Natural killer cell (primary cell): ENCODE results near the gene MRPL2. TPM values are rescaled to one million over a fixed set of nuclear protein-coding genes. Genes with fewer than 3 reads are reported as not detected.

Source experiments
- ATAC-seq, 3 donors: fragments of 150-1000 bp in 2 of 3; fragments of 200-7000 bp in 1 of 3; cut with Tn5 transposase; 1 replicate in 1 of 3; 2 replicates in 2 of 3; pipeline ENCODE4 v1.10.0; 2021; ENCODE audit warnings: mild to moderate bottlenecking in 2 of 3, moderate library complexity in 2 of 3
- DNase-seq, 2 donors: peaks; one replicate each; pipeline versions ENCODE4 v3.0.0 to v3.0.0-alpha.2; 2013 to 2021; ENCODE audit warnings: mixed read lengths in 1 of 2
- H3K27ac ChIP-seq: one replicate; pipeline ENCODE4 v1.5.1; 2013; ENCODE audit warnings: mild to moderate bottlenecking, low read length
- H3K27me3 ChIP-seq: one replicate; pipeline ENCODE4 v1.6.1; 2013; ENCODE audit warnings: low read length; ENCODE audit not compliant: control insufficient read depth, insufficient read depth
- H3K36me3 ChIP-seq: one replicate; pipeline ENCODE4 v1.6.1; 2013; ENCODE audit warnings: low read length; ENCODE audit not compliant: control insufficient read depth, insufficient read depth
- H3K4me1 ChIP-seq: one replicate; pipeline ENCODE4 v1.6.1; 2013; ENCODE audit warnings: low read length; ENCODE audit not compliant: control insufficient read depth, insufficient read depth
- H3K4me3 ChIP-seq: one replicate; pipeline ENCODE4 v1.5.1; 2013; ENCODE audit warnings: low read length
- H3K9me3 ChIP-seq: one replicate; pipeline ENCODE4 v1.6.1; 2013; ENCODE audit warnings: low read length; ENCODE audit not compliant: control insufficient read depth, insufficient read depth
- H3K27ac Mint-ChIP-seq, 2 donors: one replicate each; pipeline ENCODE4 v1.8.0; 2022; ENCODE audit warnings: mild to moderate bottlenecking in 2 of 2, mixed read lengths in 2 of 2, moderate library complexity in 1 of 2
- H3K27me3 Mint-ChIP-seq, 2 donors: one replicate each; pipeline ENCODE4 v1.8.0; 2022; ENCODE audit warnings: low read depth in 2 of 2, mixed read lengths in 2 of 2
- H3K36me3 Mint-ChIP-seq: one replicate; pipeline ENCODE4 v1.8.0; 2022; ENCODE audit warnings: mixed read lengths
- H3K4me1 Mint-ChIP-seq, 2 donors: one replicate each; pipeline ENCODE4 v1.8.0; 2022; ENCODE audit warnings: mixed read lengths in 2 of 2
- H3K4me3 Mint-ChIP-seq: one replicate; pipeline ENCODE4 v1.8.0; 2022; ENCODE audit warnings: mild to moderate bottlenecking, moderate library complexity, mixed read lengths
- H3K9me3 Mint-ChIP-seq, 2 donors: one replicate each; pipeline ENCODE4 v1.8.0; 2022; ENCODE audit warnings: mixed read lengths in 2 of 2
- WGBS: methylation state at CpG from one replicate; pipeline ENCODE4 v1.1.7; 2013; ENCODE audit warnings: missing lambda C conversion rate; ENCODE audit not compliant: insufficient coverage; 5-methylcytosine and 5-hydroxymethylcytosine counted together
- intact Hi-C: fragments of 100-400 bp; cut with micrococcal nuclease; formaldehyde crosslinking; loops from one replicate; pipeline ENCODE4 v1.14.2; 2022
- total RNA-seq, 4 donors: library from RNA; stranded (reverse); fragments of 120-200 nt in 1 of 4; gene quantifications; one replicate each; pipeline versions ENCODE4 v1.2.3 to v1.2.4, GENCODE V29; 2013 to 2022
- TF ChIP-seq, protein P1 (sequence below): fragments of 200-600 bp; IDR thresholded peaks from one replicate; pipeline ENCODE4 v1.8.0; 2022; ENCODE audit warnings: antibody characterized with exemption

Gene MRPL2
- total RNA-seq, 3 donors from 2014 or later (not counting 1 experiment from before 2014, with no cell fraction given): 33.4 to 38.4 (median 33.9) TPM

DNA sequence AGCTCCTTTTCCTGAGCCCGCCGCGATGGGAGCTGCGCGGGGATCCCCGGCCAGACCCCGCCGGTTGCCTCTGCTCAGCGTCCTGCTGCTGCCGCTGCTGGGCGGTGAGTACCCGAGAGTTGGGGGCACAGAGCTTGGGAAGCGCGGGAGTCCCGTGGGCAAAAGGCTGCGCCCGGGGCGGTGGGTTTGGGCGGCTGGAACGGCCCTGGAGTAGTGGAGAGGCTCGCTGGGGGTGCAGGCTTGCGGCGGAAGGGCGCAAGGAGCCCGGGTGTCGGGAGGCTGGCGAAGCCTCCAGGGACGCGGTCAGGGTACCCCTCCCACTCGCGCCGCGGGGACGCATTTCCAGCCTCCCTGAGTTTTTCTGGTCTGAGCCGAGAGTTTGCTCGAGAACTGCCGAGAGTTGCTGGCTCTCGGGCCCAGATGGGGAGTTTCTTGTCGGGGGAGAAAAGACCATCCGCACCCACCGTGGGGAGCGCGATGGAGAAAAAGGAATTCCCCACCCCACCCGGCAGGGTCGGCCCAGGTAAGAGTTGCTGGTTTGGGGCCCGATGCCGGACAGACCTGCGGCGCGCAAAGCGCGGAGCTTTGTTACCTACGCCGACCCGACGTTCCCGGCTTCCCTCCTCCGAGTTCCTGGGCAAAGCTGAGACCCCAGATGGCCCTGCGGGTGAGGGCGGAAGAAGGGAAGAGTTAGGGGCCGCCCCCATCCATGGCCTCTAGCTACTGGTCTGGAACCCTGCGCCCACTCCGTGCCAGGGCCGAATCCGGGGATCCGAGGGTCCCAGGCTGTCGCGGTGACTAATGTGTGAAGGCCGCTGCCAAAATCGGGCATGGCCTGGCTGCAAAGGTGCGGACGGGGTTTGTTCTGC, 17.5 kb upstream of the MRPL2 start:
- TF ChIP-seq, protein P1, sequence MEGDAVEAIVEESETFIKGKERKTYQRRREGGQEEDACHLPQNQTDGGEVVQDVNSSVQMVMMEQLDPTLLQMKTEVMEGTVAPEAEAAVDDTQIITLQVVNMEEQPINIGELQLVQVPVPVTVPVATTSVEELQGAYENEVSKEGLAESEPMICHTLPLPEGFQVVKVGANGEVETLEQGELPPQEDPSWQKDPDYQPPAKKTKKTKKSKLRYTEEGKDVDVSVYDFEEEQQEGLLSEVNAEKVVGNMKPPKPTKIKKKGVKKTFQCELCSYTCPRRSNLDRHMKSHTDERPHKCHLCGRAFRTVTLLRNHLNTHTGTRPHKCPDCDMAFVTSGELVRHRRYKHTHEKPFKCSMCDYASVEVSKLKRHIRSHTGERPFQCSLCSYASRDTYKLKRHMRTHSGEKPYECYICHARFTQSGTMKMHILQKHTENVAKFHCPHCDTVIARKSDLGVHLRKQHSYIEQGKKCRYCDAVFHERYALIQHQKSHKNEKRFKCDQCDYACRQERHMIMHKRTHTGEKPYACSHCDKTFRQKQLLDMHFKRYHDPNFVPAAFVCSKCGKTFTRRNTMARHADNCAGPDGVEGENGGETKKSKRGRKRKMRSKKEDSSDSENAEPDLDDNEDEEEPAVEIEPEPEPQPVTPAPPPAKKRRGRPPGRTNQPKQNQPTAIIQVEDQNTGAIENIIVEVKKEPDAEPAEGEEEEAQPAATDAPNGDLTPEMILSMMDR: no peak
- intact Hi-C loops: no loop called here
- Histone ChIP-seq H3K36me3 (peaks cover 6% of the 10 kb centered on the region), H3K4me1 (peaks cover 20% of the 10 kb centered on the region), H3K27ac (no peak overlapping the region), H3K9me3 (no peaks in the 10 kb centered on the region), H3K27me3 (peaks cover 10% of the 10 kb centered on the region), H3K4me3 (peak overlapping the region; percentile 40)
- Mint-ChIP-seq H3K27me3 (peaks cover 0 to 9% of the 10 kb centered on the region in 2 donors), H3K4me1 (no peaks in the 10 kb centered on the region), H3K27ac (no peak overlapping the region), H3K4me3 (peak overlapping the region; percentile 80), H3K9me3 (no peaks in the 10 kb centered on the region), H3K36me3 (peaks cover 11% of the 10 kb centered on the region)
- ATAC-seq: peak in 2 of 3 donors; percentile 27 to 36
- no peak for DNase-seq
- 1% methylated on average over 72 of the region's 72 CpGs for WGBS

DNA sequence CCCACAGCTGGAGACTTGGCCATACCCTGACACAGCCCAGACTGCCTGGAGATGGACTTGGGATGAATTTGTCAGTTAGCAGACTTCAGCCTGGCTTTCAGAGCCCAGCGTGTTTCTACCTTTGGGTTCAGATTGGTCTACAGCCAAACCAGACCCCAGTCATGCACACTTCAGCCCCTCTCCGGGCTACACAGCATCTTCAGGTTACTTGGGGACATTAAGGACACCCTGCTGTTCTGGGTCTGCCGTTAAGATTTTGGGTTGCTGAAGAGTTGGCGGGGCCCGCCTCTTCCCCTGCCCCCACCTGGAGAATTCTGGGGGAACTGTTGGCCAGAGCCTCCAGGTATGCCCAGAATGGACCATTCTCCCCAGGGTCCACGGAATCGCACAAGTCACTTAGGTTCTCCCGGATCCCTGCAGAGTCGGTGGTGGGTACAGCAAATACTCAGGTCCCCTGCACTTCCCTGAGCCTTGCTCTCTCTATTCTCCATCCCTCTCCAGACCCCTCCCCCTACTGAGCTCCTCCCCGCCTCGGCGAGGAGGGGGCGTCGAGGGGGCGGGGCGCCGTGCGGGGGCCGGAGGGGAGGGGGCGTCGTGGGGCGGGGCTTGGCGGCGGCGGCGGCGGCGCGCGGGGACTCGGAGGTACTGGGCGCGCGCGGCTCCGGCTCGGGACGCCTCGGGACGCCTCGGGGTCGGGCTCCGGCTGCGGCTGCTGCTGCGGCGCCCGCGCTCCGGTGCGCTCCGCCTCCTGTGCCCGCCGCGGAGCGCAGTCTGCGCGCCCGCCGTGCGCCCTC, 16.6 kb upstream of the MRPL2 start, which contains the start of gene PTK7:
Gene PTK7, plus strand, starts transcription at position 645 of the 794 bp plus-strand sequence. CDS start 175 bp downstream, outside the sequence.
- Histone ChIP-seq H3K27ac (no peak within 1 kb of the TSS), H3K27me3 (peaks cover 10% of the 10 kb centered on the region), H3K9me3 (no peaks in the 10 kb centered on the region), H3K36me3 (peaks cover 6% of the 10 kb centered on the region), H3K4me3 (peak within 1 kb of the TSS; percentile 40), H3K4me1 (peaks cover 20% of the 10 kb centered on the region)
- ATAC-seq (peak in 2 of 3 donors; percentile 64 to 73), DNase-seq (peak in 1 of 2 donors; percentile 55)
- H3K4me1 Mint-ChIP-seq: no peaks in the 10 kb centered on the region
- H3K27ac Mint-ChIP-seq: no peak within 1 kb of the TSS
- intact Hi-C loops: no loop called here
- peaks cover 11% of the 10 kb centered on the region for H3K36me3 Mint-ChIP-seq
- peaks cover 0 to 6% of the 10 kb centered on the region in 2 donors for H3K27me3 Mint-ChIP-seq
- H3K4me3 Mint-ChIP-seq: peak within 1 kb of the TSS; percentile 80
- WGBS: 5% methylated on average over 60 of the region's 60 CpGs
- H3K9me3 Mint-ChIP-seq: no peaks in the 10 kb centered on the region
- TF ChIP-seq, protein P1: no peak

DNA sequence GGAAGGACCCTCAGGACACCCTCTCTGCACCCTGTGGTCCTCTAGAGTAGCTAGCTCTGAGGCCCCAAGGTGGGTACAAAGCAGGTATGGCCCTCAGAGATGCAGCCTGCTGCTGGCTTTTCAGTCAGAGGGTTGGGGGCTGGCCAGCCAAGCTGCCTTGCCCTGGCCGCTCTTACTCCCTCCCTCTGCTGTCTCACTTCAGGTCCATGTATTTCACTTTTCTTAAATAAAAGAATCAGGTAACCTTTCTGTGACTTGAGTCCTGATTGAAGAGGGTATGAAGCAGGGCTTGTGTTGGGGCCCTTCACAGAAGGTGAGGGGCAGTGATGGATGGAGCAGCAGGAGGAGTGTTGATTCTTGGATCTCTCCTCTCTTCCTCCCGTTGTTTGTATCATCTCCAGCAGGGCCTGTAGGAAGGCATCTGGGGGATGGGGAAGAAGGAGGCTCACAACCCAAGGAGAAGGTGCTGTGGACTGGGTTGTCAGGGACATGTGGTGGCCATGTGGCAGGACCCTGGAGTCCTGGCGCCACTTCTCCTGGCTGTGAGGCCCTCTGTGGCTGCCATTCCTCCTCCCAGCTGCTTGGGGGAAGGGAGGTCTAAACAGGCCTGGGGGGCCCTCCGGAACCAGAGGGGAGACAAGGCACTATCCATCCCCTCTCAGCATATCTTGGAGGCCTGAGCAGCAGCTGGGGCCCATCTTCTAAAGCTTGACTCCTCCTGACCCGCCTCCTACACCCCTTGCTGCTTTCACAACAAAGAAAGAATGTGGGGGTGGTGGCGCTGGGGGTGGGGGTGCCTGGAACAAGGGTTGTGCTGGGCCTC, 15.8 kb upstream of the MRPL2 start:
- H3K36me3 Mint-ChIP-seq: peaks cover 11% of the 10 kb centered on the region
- no peak for DNase-seq
- H3K9me3 Mint-ChIP-seq: no peaks in the 10 kb centered on the region
- WGBS: 90% methylated on average over 5 of the region's 6 CpGs
- no peak overlapping the region for H3K27ac ChIP-seq
- H3K36me3 ChIP-seq: peaks cover 6% of the 10 kb centered on the region
- H3K9me3 ChIP-seq: no peaks in the 10 kb centered on the region
- peaks cover 20% of the 10 kb centered on the region for H3K4me1 ChIP-seq
- intact Hi-C loops: no loop called here
- TF ChIP-seq, protein P1: no peak
- no peak overlapping the region for H3K27ac Mint-ChIP-seq
- no peak overlapping the region for H3K4me3 ChIP-seq
- no peaks in the 10 kb centered on the region for H3K4me1 Mint-ChIP-seq
- no peak for ATAC-seq
- peaks cover 0 to 6% of the 10 kb centered on the region in 2 donors for H3K27me3 Mint-ChIP-seq
- peaks cover 10% of the 10 kb centered on the region for H3K27me3 ChIP-seq
- peak overlapping the region; percentile 58 for H3K4me3 Mint-ChIP-seq
